Peyer's patch (tissue), 4 donors: ENCODE results near the gene MZF1. TPM values are rescaled to one million over a fixed set of nuclear protein-coding genes. Genes with fewer than 3 reads are reported as not detected.

Source experiments
- DNase-seq, 3 donors: peaks; one replicate each; pipeline ENCODE4 v3.0.0-alpha.2; 2017 to 2019
- H3K27ac ChIP-seq, 4 donors: fragments of 200-600 bp; sonication (generic); one replicate each; pipeline ENCODE4 v1.5.1; 2016 to 2019
- H3K27me3 ChIP-seq, 2 donors: fragments of 200-600 bp; sonication (generic); one replicate each; pipeline ENCODE4 v1.5.1; 2019
- H3K36me3 ChIP-seq, 3 donors: fragments of 200-600 bp; sonication (generic); one replicate each; pipeline ENCODE4 v1.5.1; 2016 to 2019
- H3K4me1 ChIP-seq, 4 donors: fragments of 200-600 bp; sonication (generic); one replicate each; pipeline ENCODE4 v1.5.1; 2016 to 2019
- H3K4me3 ChIP-seq, 4 donors: fragments of 200-600 bp; sonication (generic); 1 replicate in 3 of 4; 2 replicates in 1 of 4; pipeline ENCODE4 v1.5.1; 2016 to 2019; ENCODE audit warnings: mild to moderate bottlenecking in 1 of 4
- H3K9me3 ChIP-seq, 4 donors: fragments of 200-600 bp; sonication (generic); one replicate each; pipeline ENCODE4 v1.5.1; 2016 to 2019; ENCODE audit warnings: mild to moderate bottlenecking in 1 of 4
- CTCF ChIP-seq, 6 experiments: fragments of 450-650 bp in 4 of 6; fragments of 200-600 bp in 2 of 6; sonication (generic) in 1 of 6; IDR thresholded peaks; one replicate each; pipeline ENCODE4 v1.5.1; 2017 to 2019; ENCODE audit warnings: antibody characterized with exemption in 6 of 6, mild to moderate bottlenecking in 3 of 6, moderate library complexity in 1 of 6
- POLR2A ChIP-seq, 2 donors: fragments of 450-650 bp; IDR thresholded peaks; one replicate each; pipeline ENCODE4 v1.5.1; 2017; ENCODE audit warnings: antibody characterized with exemption in 2 of 2, mild to moderate bottlenecking in 2 of 2, moderate library complexity in 2 of 2
- total RNA-seq, 4 donors: library from RNA; depleted of rRNA; stranded (reverse); fragments of >200 nt; gene quantifications; one replicate each; pipeline ENCODE4 v1.1.0, GENCODE V29; 2016

MZF1 gene
- total RNA-seq, 4 donors from 2014 or later = 60.9 to 123 (median 82.3) TPM

GRCh38 chr19:58550362-58551122 lies 22.6 kb downstream of the MZF1 start:
- no peak overlapping the region for H3K27ac ChIP-seq
- H3K4me3 ChIP-seq = no peak overlapping the region
- DNase-seq = no peak
- no peak for TF ChIP-seq POLR2A (IDR thresholded peaks at IDR 0.05)
- TF ChIP-seq CTCF (IDR thresholded peaks at IDR 0.05) = no peak
- H3K27me3 ChIP-seq = no peaks in the 10 kb centered on the region
- H3K36me3 ChIP-seq = peaks cover 0 to 63% (median 0%) of the 10 kb centered on the region in 3 donors
- no peaks in the 10 kb centered on the region for H3K9me3 ChIP-seq
- H3K4me1 ChIP-seq = peaks cover 0 to 31% (median 27%) of the 10 kb centered on the region in 4 donors

GRCh38 chr19:58549664-58550361 lies 23.3 kb downstream of the MZF1 start:
- DNase-seq = no peak
- peaks cover 0 to 62% (median 0%) of the 10 kb centered on the region in 3 donors for H3K36me3 ChIP-seq
- no peaks in the 10 kb centered on the region for H3K9me3 ChIP-seq
- H3K4me3 ChIP-seq = no peak overlapping the region
- peaks cover 0 to 31% (median 28%) of the 10 kb centered on the region in 4 donors for H3K4me1 ChIP-seq
- no peak overlapping the region for H3K27ac ChIP-seq
- H3K27me3 ChIP-seq = no peaks in the 10 kb centered on the region
- TF ChIP-seq POLR2A (IDR thresholded peaks at IDR 0.05) = no peak
- no peak for TF ChIP-seq CTCF (IDR thresholded peaks at IDR 0.05)

GRCh38 chr19:58548859-58549663 lies 24.1 kb downstream of the MZF1 start:
- Histone ChIP-seq H3K4me1 (peaks cover 0 to 28% (median 25%) of the 10 kb centered on the region in 4 donors), H3K27me3 (no peaks in the 10 kb centered on the region), H3K9me3 (no peaks in the 10 kb centered on the region), H3K36me3 (peaks cover 0 to 62% (median 0%) of the 10 kb centered on the region in 3 donors), H3K4me3 (no peak overlapping the region), H3K27ac (no peak overlapping the region)
- TF ChIP-seq POLR2A (IDR thresholded peaks at IDR 0.05) = no peak
- DNase-seq = no peak

- Histone ChIP-seq H3K4me3 (no peak overlapping the region), H3K27ac (no peak overlapping the region), H3K4me1 (peaks cover 0 to 21% (median 18%) of the 10 kb centered on the region in 4 donors), H3K27me3 (no peaks in the 10 kb centered on the region), H3K36me3 (peaks cover 0 to 57% (median 0%) of the 10 kb centered on the region in 3 donors), H3K9me3 (no peaks in the 10 kb centered on the region)
- DNase-seq = no peak
- no peak for TF ChIP-seq POLR2A (IDR thresholded peaks at IDR 0.05)
- TF ChIP-seq CTCF (IDR thresholded peaks at IDR 0.05) = no peak
Observed at GRCh38 chr19:58547323-58548312, 25.5 kb downstream of the MZF1 start.

GRCh38 chr19:58546019-58546530 lies 27.1 kb downstream of the MZF1 start:
- no peak for DNase-seq
- H3K4me3 ChIP-seq = peak overlapping the region in 3 of 4 donors; percentile 89 to 99 (median 96)
- H3K27ac ChIP-seq = peak overlapping the region in 1 of 4 donors; percentile 91
- peaks cover 0 to 42% (median 0%) of the 10 kb centered on the region in 3 donors for H3K36me3 ChIP-seq
- TF ChIP-seq POLR2A (IDR thresholded peaks at IDR 0.05) = no peak
- no peak for TF ChIP-seq CTCF (IDR thresholded peaks at IDR 0.05)
- H3K9me3 ChIP-seq = no peaks in the 10 kb centered on the region
- H3K4me1 ChIP-seq = peaks cover 0 to 21% (median 18%) of the 10 kb centered on the region in 4 donors
- no peaks in the 10 kb centered on the region for H3K27me3 ChIP-seq
